WTC11 (cell line): ENCODE results near the gene AOC1. TPM values are rescaled to one million over a fixed set of nuclear protein-coding genes. Genes with fewer than 3 reads are reported as not detected.

Experiments
- ATAC-seq: fragments of 200-7000 bp; cut with Tn5 transposase; 2 replicates; pipeline ENCODE4 v1.10.0; 2021; ENCODE audit warnings: mild to moderate bottlenecking, moderate library complexity
- CTCF ChIA-PET: fragments of 300-600 bp; sonication (Branson Sonifier 250); formaldehyde crosslinking; loops from one replicate; lab custom pipeline; 2021; ENCODE audit warnings: antibody characterized with exemption; lab: Charles Lee
- POLR2A ChIA-PET: fragments of 350-600 bp; sonication (Branson Sonifier 250); formaldehyde crosslinking; loops from one replicate; lab custom pipeline; 2021; ENCODE audit warnings: antibody characterized with exemption; lab: Charles Lee
- DNase-seq: peaks from one replicate; pipeline ENCODE4 v3.0.0; 2021; ENCODE audit warnings: low spot score
- H3K27ac Mint-ChIP-seq: 2 replicates; pipeline ENCODE4 v1.8.0; 2021; ENCODE audit warnings: mixed read lengths
- H3K27me3 Mint-ChIP-seq: 2 replicates; pipeline ENCODE4 v1.8.0; 2021; ENCODE audit warnings: low read depth, mild to moderate bottlenecking, moderate library complexity, mixed read lengths
- H3K36me3 Mint-ChIP-seq: 2 replicates; pipeline ENCODE4 v1.8.0; 2021; ENCODE audit warnings: mixed read lengths
- H3K4me1 Mint-ChIP-seq: 2 replicates; pipeline ENCODE4 v1.8.0; 2022; ENCODE audit warnings: mixed read lengths
- H3K4me3 Mint-ChIP-seq: 2 replicates; pipeline ENCODE4 v1.8.0; 2021; ENCODE audit warnings: mild to moderate bottlenecking, moderate library complexity, mixed read lengths
- H3K9me3 Mint-ChIP-seq: 2 replicates; pipeline ENCODE4 v1.8.0; 2021; ENCODE audit warnings: mixed read lengths
- ATF6 ChIP-seq: sonication (generic); formaldehyde crosslinking; IDR thresholded peaks from 2 replicates; pipeline ENCODE4 v1.8.1; 2023; ENCODE audit warnings: mild to moderate bottlenecking, missing genetic modification reagents
- CREM ChIP-seq: sonication (generic); formaldehyde crosslinking; IDR thresholded peaks from 2 replicates; pipeline ENCODE4 v1.8.1; 2022; ENCODE audit warnings: mild to moderate bottlenecking, missing genetic modification reagents, moderate library complexity
- E2F5 ChIP-seq: sonication (generic); formaldehyde crosslinking; IDR thresholded peaks from 2 replicates; pipeline ENCODE4 v1.8.1; 2022; ENCODE audit warnings: mild to moderate bottlenecking, moderate library complexity, missing genetic modification reagents
- FOXJ3 ChIP-seq: sonication (generic); formaldehyde crosslinking; IDR thresholded peaks from 2 replicates; pipeline ENCODE4 v1.9.0; 2021; ENCODE audit warnings: missing genetic modification reagents, mild to moderate bottlenecking, borderline replicate concordance
- GABPB1 ChIP-seq: sonication (generic); formaldehyde crosslinking; IDR thresholded peaks from 2 replicates; pipeline ENCODE4 v1.8.1; 2023; ENCODE audit warnings: mild to moderate bottlenecking, missing genetic modification reagents
- IRF1 ChIP-seq: sonication (generic); formaldehyde crosslinking; IDR thresholded peaks from 2 replicates; pipeline ENCODE4 v1.8.0; 2023; ENCODE audit warnings: missing genetic modification reagents
- JAZF1 ChIP-seq: fragments of 250-450 bp; sonication (Bioruptor Pico); IDR thresholded peaks from 2 replicates; pipeline ENCODE4 v1.9.0; 2021; ENCODE audit warnings: moderate library complexity, mild to moderate bottlenecking, inconsistent platforms
- JUN ChIP-seq: sonication (generic); formaldehyde crosslinking; IDR thresholded peaks from 2 replicates; pipeline ENCODE4 v1.8.0; 2023; ENCODE audit warnings: mild to moderate bottlenecking, missing genetic modification reagents
- MXD4 ChIP-seq: fragments of 250-450 bp; sonication (Bioruptor Pico); IDR thresholded peaks from 2 replicates; pipeline ENCODE4 v1.8.0; 2021; ENCODE audit warnings: mild to moderate bottlenecking, moderate library complexity, borderline replicate concordance
- NFATC4 ChIP-seq: fragments of 250-450 bp; sonication (Bioruptor Pico); IDR thresholded peaks from 2 replicates; pipeline ENCODE4 v1.9.0; 2021; ENCODE audit warnings: mild to moderate bottlenecking
- PRDM15 ChIP-seq: sonication (generic); formaldehyde crosslinking; IDR thresholded peaks from 2 replicates; pipeline ENCODE4 v1.8.0; 2022; ENCODE audit warnings: missing genetic modification reagents
- PRRX2 ChIP-seq: fragments of 250-450 bp; sonication (Bioruptor Pico); IDR thresholded peaks from 2 replicates; pipeline ENCODE4 v1.8.0; 2021; ENCODE audit warnings: mild to moderate bottlenecking
- RORB ChIP-seq: fragments of 250-450 bp; sonication (Bioruptor Pico); IDR thresholded peaks from 2 replicates; pipeline ENCODE4 v1.9.0; 2021; ENCODE audit warnings: mild to moderate bottlenecking
- SMAD3 ChIP-seq: sonication (generic); formaldehyde crosslinking; IDR thresholded peaks from 2 replicates; pipeline ENCODE4 v1.8.0; 2022; ENCODE audit warnings: missing genetic modification reagents, mild to moderate bottlenecking, borderline replicate concordance
- USF2 ChIP-seq: sonication (generic); formaldehyde crosslinking; IDR thresholded peaks from 2 replicates; pipeline ENCODE4 v1.8.1; 2023; ENCODE audit warnings: mild to moderate bottlenecking, missing genetic modification reagents, moderate library complexity
- ZMAT4 ChIP-seq: fragments of 250-450 bp; sonication (Bioruptor Pico); IDR thresholded peaks from 2 replicates; pipeline ENCODE4 v1.9.0; 2021; ENCODE audit warnings: mild to moderate bottlenecking
- ZNF232 ChIP-seq: sonication (generic); formaldehyde crosslinking; IDR thresholded peaks from 2 replicates; pipeline ENCODE4 v1.8.0; 2022; ENCODE audit warnings: mild to moderate bottlenecking, missing genetic modification reagents
- ZNF396 ChIP-seq: fragments of 250-450 bp; sonication (Bioruptor Pico); IDR thresholded peaks from 2 replicates; pipeline ENCODE4 v1.8.0; 2021; ENCODE audit warnings: mild to moderate bottlenecking, moderate library complexity, borderline replicate concordance
- total RNA-seq: library from RNA; stranded (reverse); gene quantifications from 3 replicates; pipeline ENCODE4 v1.2.3, GENCODE V29; 2021
- TF ChIP-seq, protein P1 (sequence below): sonication (generic); formaldehyde crosslinking; IDR thresholded peaks from 2 replicates; pipeline ENCODE4 v1.8.0; 2023; ENCODE audit warnings: mild to moderate bottlenecking, missing genetic modification reagents

AOC1 gene
- total RNA-seq, 1 experiment from 2014 or later = 0.17 TPM

DNA sequence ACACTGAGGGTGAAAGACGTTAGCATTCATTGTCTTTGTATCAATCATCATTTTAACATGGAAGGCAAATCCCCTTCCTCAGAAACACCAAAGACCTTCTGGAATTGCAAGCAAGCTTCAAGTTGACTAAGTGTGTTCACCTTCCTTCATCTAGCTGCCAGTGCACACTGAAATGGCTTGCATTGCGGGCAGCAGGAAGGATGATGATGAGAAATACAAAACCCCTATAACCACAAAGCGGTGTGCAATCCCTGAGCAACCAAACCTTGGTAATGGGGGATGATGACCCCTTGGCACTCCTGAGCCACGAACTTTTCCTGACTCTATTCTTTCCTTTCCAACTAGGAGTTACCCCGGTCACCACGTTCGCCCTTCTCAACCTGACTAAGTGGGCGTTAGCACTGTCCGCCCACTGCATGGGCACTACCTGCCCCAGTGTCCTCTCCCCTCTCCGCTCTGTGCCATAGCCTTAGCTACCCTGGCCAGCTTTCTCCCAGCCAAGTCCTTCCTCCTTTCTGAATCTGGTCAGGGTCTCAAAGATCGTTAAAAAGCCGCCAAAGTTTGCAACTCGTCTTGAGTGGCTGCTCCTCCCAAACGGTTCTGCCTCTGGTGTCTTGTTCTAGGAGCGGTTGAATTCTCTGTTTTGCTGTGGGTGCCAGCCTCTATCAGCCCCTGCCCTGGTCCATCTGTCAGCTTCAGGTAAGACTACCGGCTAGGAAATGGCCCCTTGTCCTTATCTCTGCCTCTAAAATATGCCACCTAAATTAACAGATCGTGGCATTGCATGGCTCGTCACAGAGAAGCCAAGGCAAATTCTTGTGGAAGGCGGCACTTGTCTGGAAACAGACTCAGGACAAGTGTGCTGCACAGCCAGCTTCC is 586 bp upstream of the AOC1 start:
- TF ChIP-seq PRDM15 = no peak
- TF ChIP-seq GABPB1 (CRISPR knock-in tag) = no peak
- no peak for TF ChIP-seq NFATC4 (CRISPR knock-in tag)
- TF ChIP-seq SMAD3 (CRISPR knock-in tag) = no peak
- no peak for TF ChIP-seq ATF6 (CRISPR knock-in tag)
- TF ChIP-seq USF2 (CRISPR knock-in tag) = no peak
- TF ChIP-seq RORB = no peak
- TF ChIP-seq PRRX2 = no peak
- TF ChIP-seq ZNF232 (CRISPR knock-in tag) = no peak
- TF ChIP-seq, protein P1, sequence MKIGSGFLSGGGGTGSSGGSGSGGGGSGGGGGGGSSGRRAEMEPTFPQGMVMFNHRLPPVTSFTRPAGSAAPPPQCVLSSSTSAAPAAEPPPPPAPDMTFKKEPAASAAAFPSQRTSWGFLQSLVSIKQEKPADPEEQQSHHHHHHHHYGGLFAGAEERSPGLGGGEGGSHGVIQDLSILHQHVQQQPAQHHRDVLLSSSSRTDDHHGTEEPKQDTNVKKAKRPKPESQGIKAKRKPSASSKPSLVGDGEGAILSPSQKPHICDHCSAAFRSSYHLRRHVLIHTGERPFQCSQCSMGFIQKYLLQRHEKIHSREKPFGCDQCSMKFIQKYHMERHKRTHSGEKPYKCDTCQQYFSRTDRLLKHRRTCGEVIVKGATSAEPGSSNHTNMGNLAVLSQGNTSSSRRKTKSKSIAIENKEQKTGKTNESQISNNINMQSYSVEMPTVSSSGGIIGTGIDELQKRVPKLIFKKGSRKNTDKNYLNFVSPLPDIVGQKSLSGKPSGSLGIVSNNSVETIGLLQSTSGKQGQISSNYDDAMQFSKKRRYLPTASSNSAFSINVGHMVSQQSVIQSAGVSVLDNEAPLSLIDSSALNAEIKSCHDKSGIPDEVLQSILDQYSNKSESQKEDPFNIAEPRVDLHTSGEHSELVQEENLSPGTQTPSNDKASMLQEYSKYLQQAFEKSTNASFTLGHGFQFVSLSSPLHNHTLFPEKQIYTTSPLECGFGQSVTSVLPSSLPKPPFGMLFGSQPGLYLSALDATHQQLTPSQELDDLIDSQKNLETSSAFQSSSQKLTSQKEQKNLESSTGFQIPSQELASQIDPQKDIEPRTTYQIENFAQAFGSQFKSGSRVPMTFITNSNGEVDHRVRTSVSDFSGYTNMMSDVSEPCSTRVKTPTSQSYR (CRISPR knock-in tag) = no peak
- no peak for TF ChIP-seq CREM
- no peak for TF ChIP-seq ZMAT4
- TF ChIP-seq, all 79 proteins: peak for 0
- Mint-ChIP-seq H3K9me3 (no peaks in the 10 kb centered on the region), H3K27ac (no peak overlapping the region), H3K27me3 (peaks cover 5% of the 10 kb centered on the region), H3K4me3 (no peak overlapping the region), H3K36me3 (no peaks in the 10 kb centered on the region), H3K4me1 (peaks cover 8% of the 10 kb centered on the region)
- ATAC-seq (no peak), DNase-seq (no peak)
- CTCF ChIA-PET = interaction anchor here (1.0 to 2.2 kb wide), 4 partner anchors 25 to 166 kb away, joined by 3 to 18 read pairs (median 3); no protein-coding TSS in a partner anchor
- POLR2A ChIA-PET = interaction anchor here (1.0 kb wide), 1 partner anchor 13 kb away, joined by 3 read pairs; no protein-coding TSS in a partner anchor

- Mint-ChIP-seq H3K9me3 (no peaks in the 10 kb centered on the region), H3K27ac (no peak overlapping the region), H3K4me1 (peaks cover 8% of the 10 kb centered on the region), H3K36me3 (no peaks in the 10 kb centered on the region), H3K27me3 (peaks cover 5% of the 10 kb centered on the region), H3K4me3 (no peak overlapping the region)
- ChIA-PET POLR2A (no interaction called here), CTCF (interaction anchor here (1.2 to 1.8 kb wide), 2 partner anchors 22 to 44 kb away, joined by 5 to 9 read pairs; no protein-coding TSS in a partner anchor)
- ATAC-seq = no peak
- no peak for DNase-seq
- no peak for TF ChIP-seq USF2 (CRISPR knock-in tag)
- TF ChIP-seq SMAD3 (CRISPR knock-in tag) = no peak
- no peak for TF ChIP-seq ZNF396 (CRISPR knock-in tag)
- no peak for TF ChIP-seq FOXJ3 (CRISPR knock-in tag)
- no peak for TF ChIP-seq MXD4 (CRISPR knock-in tag)
- TF ChIP-seq E2F5 (CRISPR knock-in tag) = no peak
- no peak for TF ChIP-seq IRF1 (CRISPR knock-in tag)
- no peak for TF ChIP-seq JAZF1 (CRISPR knock-in tag)
- no peak for TF ChIP-seq JUN (CRISPR knock-in tag)
Measured at GRCh38 chr7:150854066-150855000, 2.0 kb downstream of the AOC1 start.
